Astrocyte of the cerebellum (primary cell): Measurements from ENCODE around the gene HLA-A.

Experiments used
- DNase-seq: peaks from one replicate; pipeline ENCODE4 v3.0.0-alpha.2; 2011; ENCODE audit warnings: low read depth
- H3K4me3 ChIP-seq: 2 replicates; pipeline ENCODE4 v1.5.1; 2011; ENCODE audit warnings: mild to moderate bottlenecking, low read depth, low read length, moderate library complexity
- in situ Hi-C: cut with HindIII; loops from 2 replicates; pipeline ENCODE4 v1.10.0; 2017; ENCODE audit warnings: low sequenced_read_pairs
- TF ChIP-seq, protein P1 (sequence below): IDR thresholded peaks from 2 replicates; pipeline ENCODE4 v1.5.1; 2012; ENCODE audit warnings: low read length, low read depth, moderate library complexity, mild to moderate bottlenecking; ENCODE audit errors: missing control alignments

Gene HLA-A

GRCh38 chr6:29964887-29965562 is 22.7 kb downstream of the HLA-A start:
- TF ChIP-seq, protein P1, sequence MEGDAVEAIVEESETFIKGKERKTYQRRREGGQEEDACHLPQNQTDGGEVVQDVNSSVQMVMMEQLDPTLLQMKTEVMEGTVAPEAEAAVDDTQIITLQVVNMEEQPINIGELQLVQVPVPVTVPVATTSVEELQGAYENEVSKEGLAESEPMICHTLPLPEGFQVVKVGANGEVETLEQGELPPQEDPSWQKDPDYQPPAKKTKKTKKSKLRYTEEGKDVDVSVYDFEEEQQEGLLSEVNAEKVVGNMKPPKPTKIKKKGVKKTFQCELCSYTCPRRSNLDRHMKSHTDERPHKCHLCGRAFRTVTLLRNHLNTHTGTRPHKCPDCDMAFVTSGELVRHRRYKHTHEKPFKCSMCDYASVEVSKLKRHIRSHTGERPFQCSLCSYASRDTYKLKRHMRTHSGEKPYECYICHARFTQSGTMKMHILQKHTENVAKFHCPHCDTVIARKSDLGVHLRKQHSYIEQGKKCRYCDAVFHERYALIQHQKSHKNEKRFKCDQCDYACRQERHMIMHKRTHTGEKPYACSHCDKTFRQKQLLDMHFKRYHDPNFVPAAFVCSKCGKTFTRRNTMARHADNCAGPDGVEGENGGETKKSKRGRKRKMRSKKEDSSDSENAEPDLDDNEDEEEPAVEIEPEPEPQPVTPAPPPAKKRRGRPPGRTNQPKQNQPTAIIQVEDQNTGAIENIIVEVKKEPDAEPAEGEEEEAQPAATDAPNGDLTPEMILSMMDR = no peak
- DNase-seq = peak; percentile 56
- peak overlapping the region; percentile 24 for H3K4me3 ChIP-seq
- in situ Hi-C loops = no loop called here

DNA sequence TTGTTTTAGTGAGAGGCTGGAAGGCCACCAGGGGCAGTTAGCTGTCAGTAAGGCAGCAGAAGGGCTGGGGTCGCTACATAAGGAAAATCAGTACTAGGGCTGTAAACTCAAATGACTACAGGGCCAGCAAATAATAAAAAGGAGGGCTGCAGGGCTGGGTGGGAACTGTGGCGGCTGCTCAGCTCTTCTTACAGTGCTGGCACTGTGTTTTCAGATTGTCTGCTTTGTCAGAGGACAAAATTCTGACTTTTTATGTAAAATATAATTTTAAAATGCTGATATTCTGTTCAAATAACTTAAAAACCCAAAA is 23.2 kb downstream of the HLA-A start:
- DNase-seq = no peak
- H3K4me3 ChIP-seq = peak overlapping the region; percentile 24
- TF ChIP-seq, protein P1 = no peak
- in situ Hi-C loops = no loop called here

DNA sequence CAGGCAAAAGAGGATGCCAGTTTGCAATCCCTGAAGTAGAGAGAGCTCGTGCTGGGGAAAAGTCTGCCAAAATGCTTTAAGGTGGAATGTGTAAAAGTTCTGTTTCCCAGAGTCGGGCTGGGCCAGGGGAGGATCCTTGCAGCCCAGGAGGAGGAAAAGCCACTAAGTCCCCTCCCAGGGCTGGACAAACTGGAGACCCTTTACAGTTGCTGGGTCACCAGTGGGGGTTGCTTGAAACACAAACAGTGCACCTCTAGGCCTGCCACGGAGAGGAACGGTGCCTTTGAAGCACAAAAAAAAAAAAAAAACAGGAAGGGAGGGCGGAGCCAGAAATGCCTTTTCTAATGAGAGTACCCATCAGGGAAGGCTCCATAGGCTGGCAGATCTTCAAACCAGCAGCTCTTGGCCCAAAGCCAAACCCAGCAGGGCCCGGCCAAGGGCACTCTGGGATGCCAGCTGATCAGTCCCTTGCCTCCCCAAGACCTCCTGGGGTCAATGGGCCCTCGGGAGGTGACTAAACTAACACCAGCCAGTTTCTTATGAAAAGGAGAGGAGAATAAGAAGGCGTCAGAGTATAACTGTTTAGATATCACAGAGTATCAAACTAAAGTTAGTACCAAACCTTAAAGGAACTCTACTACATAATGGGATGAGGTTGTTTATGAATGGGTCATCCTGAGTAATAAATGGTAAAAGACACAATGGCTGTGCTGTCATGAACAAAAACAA is 23.7 kb downstream of the HLA-A start:
- in situ Hi-C loops = no loop called here
- peak overlapping the region; percentile 24 for H3K4me3 ChIP-seq
- DNase-seq = no peak
- TF ChIP-seq, protein P1 = no peak

GRCh38 chr6:29967379-29968010 is 25.2 kb downstream of the HLA-A start:
- TF ChIP-seq, protein P1 = no peak
- in situ Hi-C loops = no loop called here
- no peak overlapping the region for H3K4me3 ChIP-seq
- DNase-seq = no peak

DNA sequence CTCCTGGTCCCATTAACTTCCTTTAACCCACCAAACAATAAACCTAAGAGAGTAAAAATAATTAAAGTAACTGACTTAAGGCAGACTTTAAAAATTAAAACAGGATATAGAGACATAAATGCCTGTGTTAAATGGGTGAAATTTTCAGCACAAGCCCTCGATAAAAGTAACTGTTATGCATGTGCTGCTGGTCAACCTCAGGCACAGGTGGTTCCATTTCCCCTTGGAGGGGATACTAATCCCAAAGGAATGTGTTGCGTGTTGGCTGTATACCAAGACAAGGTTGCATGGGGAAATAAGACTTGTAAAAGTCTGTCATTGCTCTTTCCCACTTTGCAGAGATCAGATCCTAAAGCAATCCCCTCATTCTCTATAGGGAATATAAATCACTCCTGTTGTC is 25.8 kb downstream of the HLA-A start:
- TF ChIP-seq, protein P1 = no peak
- DNase-seq = no peak
- in situ Hi-C loops = no loop called here
- no peak overlapping the region for H3K4me3 ChIP-seq

- no peak for DNase-seq
- no peak overlapping the region for H3K4me3 ChIP-seq
- TF ChIP-seq, protein P1 = no peak
- in situ Hi-C loops = no loop called here
Observed at GRCh38 chr6:29968905-29969304, 26.6 kb downstream of the HLA-A start.
